ENCODE measurements around the gene WRNIP1.

DNA sequence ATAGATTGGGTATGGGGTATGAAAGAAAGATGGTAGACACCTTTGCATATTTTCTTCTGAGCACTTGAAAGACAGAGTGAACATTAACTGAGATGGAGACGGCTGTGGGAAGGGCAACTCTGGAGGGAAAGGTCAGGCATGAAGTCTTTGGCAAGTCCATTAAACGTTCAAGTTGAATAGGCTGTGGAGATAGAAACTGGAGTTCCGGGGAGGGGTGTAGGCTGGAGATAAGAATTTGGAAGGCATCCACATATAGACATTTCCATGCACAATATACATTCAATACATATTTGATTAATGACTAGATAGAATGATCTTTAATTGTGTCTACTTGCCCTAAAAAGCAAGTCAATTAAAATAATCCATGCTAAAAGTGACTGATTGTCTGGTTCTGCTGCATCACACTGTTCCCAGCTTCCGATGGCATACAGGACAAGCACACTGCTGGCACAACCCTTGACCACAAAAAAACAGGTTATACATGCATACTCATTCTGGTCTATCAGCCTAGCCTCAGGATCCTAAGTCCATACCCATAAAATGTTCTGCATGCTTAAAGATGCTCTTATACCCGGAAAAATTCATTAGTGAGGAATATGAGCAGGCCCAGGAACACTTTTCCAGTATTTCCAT lies 12.6 kb upstream of the WRNIP1 start:
- TF ChIP-seq, protein P1, sequence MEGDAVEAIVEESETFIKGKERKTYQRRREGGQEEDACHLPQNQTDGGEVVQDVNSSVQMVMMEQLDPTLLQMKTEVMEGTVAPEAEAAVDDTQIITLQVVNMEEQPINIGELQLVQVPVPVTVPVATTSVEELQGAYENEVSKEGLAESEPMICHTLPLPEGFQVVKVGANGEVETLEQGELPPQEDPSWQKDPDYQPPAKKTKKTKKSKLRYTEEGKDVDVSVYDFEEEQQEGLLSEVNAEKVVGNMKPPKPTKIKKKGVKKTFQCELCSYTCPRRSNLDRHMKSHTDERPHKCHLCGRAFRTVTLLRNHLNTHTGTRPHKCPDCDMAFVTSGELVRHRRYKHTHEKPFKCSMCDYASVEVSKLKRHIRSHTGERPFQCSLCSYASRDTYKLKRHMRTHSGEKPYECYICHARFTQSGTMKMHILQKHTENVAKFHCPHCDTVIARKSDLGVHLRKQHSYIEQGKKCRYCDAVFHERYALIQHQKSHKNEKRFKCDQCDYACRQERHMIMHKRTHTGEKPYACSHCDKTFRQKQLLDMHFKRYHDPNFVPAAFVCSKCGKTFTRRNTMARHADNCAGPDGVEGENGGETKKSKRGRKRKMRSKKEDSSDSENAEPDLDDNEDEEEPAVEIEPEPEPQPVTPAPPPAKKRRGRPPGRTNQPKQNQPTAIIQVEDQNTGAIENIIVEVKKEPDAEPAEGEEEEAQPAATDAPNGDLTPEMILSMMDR (IDR thresholded peaks at IDR 0.05): no peak
- TF ChIP-seq POLR2A (IDR thresholded peaks at IDR 0.05): no peak
